OCI-M2 (cell line): ENCODE results near the gene S100A12.
"Not testable (repeated sequence)": the region's sequence is repeated elsewhere in the genome, so short reads cannot be mapped to it uniquely, and the experiment has no call there.

Experiments
- DNase-seq: peaks from one replicate; lab custom pipeline; 2025; ENCODE audit not compliant: unreplicated experiment; lab: John Stamatoyannopoulos, UW

The S100A12 gene

DNA sequence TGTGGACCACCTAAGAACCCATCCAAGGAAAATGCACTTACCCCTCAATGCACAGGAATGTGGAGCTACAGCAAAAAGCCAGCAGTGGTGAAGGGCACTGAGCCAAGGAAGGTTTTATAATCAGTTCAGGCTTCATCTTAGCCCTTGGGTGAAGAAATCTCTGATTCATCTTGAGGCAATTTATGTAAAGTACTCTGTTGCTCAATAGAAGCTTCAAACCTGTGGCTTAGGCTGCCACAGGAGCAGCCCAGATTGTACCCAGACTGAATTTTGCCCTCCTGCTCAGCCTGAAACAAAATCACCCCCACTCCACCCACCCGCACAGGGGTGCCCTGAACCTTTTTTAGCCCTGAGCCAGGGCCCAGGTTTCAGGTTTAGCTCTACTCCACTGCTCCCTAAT is at the start of gene S100A12:
S100A12 (minus strand) TSS at position 111 of the 400 bp plus-strand sequence. CDS start 1,029 bp downstream, outside the sequence.
- no peak for DNase-seq

DNA sequence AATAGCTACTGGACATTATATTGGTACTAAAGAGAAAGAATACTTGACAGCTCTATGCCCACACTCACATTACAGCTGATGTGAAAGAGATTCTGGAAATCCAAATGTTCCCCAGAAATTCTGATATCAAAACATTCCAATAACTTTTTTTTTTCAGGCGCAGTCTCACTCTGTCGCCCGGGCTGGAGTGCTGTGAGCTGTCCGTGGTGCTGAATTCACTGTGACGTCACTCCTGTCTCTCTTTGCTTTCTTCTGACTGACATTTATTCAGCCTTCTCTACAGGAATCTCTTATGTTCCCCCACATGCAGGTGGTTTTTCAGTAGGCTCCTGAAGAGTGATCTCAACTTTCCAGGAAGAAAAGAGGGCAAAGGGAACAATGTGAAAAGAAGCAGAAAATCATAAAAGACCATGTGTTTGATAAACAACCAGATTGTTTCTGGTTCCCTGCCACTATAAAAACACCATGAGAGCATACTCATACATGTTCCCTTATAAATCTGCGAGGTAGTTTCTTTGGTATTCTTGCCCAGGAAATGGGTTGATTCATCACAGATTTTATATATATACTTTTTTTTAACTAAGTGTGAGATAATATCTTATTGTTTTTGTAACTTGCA is 47.1 kb upstream of the S100A12 start:
- DNase-seq, result peak; percentile 2

DNA sequence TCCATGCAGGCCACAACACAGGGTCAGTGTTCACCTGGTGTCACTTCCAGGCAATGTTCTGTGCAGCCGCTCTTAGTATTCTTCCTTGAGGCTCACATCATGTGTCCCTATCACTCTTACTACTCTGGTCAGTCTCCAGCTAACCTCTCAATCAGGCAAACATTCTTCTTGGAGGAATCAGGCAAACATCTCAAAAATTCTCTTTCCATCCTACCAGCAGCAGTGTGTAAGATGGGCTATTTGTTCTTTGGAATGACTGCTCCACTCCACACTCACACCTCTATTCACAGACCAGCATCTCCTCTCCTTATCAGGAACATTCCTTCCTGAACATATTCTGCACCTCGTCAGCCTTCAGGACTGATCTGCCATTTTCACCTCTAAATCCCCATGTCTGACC is 44.9 kb upstream of the S100A12 start:
- DNase-seq, result no peak

DNA sequence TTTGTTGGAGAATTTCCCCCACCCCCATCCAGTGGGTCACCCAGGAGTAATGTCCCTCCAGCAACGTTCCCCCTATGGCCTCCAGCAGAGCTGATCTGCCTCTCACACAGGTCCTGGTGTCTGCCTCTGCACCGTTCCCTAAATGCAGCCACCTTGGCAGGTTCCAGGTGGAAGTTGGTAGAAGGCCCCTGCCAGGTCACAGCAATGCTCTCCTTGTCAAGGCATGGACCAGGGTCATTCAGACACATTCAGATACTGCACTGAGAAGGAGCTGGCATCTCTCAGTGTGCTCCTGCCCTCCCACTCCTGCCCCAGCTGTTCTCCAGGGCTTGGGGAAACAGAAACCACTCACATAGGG is 44.0 kb upstream of the S100A12 start:
- not testable (repeated sequence) for DNase-seq

DNA sequence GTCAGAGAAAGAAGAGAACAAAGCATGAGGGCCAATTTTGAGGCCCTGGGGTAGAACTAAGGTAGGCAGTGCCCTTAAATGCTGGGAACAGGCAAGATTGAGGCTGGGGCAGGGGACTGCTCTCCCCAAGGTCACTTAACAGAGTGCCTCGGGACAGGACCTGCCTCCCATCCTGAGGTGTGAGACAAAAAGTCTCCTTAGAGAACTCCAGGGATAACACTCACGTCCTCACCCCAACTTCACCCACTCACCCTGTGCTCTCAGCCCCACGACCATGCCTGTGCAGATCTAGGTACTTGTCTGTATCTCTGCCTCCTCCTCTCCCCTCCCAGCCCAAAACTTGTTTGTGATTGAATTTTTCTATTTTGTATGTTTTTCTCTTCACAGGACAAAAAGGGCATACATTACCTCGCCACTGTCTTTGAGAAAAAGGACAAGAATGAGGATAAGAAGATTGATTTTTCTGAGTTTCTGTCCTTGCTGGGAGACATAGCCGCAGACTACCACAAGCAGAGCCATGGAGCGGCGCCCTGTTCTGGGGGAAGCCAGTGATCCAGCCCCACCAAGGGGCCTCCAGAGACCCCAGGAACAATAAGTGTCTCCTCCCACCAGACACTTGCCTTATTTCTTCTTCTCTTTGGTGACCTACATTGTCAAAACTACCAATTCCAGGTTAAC is 43.5 kb upstream of the S100A12 start:
- DNase-seq, result not testable (repeated sequence)

DNA sequence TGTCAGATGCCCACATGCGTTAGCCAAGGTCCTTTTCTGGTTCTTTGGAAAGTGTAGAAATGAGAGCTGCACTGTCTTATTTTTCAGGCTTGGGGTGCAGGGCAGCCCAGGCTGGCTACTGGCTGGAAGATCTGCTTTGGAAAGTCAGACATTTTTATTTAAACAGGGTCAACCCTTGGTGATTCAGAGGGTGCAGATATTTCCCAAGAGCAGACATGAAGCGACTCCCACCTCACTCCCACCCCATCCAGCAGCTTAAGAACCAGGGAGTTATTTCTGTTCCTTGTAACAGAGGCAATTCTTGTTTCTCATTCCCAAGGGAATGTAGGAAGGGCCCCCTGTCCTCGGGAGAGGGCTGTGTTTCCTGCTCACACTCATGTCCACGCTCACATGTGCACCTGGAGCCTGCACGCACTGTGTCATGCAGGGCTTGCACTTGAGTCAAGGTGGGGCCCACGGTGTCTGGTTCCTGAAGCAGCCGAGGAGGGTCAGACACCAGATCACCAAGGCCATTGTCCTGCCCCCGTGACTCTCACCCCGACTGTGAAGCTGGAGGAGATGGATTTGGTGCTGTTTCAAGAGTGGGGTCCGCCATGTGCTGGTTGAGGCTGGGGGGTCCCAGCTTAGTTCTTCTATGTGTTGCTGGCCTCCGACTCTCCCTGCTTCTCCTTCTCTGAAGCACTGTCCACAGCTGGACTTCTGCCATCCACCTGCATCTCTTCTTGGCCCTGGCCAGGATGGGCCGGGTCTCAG is 41.9 kb upstream of the S100A12 start:
- DNase-seq, result no peak

DNA sequence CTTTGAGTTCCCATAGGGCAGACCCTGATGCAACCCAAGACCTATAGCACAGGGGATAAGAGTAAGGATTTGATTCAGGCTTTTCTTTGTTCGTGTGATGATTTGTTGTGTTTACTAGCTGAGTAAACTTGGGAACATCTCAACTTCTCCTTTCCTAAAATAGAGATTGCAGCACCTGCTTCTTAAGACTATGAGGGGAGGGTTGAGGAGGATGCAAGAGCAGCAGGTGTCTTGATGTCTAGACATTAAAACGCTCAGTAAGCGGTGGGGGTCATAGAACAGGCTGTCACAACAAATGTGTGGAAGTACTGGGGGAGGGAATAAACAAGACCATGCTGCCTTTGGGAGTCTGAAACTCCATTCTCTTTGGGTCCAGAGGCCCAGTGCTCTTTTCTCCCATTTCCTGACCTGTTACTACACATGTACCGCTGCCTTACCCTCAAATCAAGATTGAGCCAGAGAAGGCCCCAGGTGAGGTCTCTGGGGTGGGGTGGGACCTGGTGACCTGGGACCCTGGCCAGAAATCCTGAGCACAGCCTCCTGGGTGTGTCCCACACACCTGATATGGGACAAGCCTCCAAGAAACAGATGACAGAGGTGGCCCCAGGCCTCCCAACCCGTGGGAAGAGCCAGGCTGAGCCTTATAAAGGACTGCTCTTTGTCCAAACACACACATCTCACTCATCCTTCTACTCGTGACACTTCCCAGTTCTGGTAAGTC is 40.6 kb upstream of the S100A12 start, which contains the start of gene S100A7A:
S100A7A (plus strand) TSS at position 671 of the 721 bp plus-strand sequence. CDS start 1,563 bp downstream, outside the sequence.
- no peak for DNase-seq

DNA sequence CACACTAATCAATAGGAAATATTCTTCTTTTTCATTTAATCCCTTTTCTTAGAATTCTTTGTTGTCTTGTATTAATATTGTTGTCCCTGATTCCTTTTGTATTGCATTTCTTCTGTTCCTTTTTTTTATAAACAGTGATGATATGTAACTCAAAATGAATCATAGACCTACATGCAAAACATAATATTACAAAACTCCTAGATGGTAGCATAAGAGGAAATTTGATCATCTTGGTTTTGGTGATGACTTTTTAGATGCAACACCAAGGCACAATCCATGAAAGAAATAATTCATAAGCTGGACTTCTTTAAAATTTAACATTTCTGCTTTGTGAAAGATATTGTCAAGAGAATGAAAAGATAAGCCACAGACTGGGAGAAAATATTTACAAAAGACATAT is 38.5 kb upstream of the S100A12 start:
- not testable (repeated sequence) for DNase-seq

DNA sequence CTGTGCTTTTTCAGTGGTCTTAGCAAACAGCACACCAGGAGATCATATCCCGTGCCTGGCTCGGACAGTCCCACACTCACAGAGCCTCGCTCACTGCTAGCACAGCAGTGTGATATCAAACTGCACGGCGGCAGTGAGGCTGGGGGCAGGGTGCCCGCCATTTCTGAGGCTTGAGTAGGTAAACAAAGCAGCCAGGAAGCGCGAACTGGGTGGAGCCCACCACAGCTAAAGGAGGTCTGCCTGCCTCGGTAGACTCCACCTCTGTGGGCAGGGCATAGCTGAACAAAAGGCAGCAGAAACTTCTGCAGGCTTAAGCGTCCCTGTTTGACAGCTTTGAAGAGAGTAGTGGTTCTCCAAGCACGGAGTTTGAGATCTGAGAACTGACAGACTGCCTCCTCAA is 31.9 kb upstream of the S100A12 start:
- not testable (repeated sequence) for DNase-seq

DNA sequence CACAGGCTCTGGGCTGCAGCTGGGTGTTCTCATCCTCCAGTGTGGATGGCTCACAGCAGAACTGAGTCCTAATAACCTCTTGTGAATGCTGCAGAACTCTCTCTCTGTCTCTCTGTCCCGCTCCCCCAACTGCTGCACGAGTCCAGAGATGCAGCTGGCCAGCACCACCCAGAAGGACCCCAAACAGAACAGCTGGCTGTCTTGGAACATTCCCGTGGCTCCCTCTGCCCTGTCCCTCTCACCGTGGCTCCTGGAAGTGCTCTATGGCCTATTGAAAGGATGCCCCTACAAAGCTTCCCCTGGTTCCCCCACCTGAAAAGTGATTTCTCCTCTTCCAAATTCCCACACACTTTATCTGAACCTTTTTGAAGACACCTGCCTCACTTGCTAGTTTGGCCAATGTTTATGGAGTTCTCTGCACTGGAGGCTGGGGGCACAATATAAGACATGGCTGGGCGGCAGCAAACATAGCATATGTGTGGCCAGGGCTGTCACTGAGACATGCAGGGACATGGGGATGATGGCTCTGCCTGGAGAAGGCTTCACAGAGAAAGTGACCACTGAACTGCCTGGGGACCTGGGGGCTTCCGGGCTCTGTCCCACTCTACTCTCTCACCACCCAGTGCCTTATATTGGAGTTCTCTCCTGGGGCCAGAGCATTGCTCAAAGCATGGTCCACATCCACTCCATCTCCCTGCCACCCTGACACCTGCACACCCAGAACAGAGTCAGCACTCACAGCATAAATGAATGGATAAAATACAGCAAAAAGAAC is 30.6 kb upstream of the S100A12 start:
- DNase-seq, result not testable (repeated sequence)

DNA sequence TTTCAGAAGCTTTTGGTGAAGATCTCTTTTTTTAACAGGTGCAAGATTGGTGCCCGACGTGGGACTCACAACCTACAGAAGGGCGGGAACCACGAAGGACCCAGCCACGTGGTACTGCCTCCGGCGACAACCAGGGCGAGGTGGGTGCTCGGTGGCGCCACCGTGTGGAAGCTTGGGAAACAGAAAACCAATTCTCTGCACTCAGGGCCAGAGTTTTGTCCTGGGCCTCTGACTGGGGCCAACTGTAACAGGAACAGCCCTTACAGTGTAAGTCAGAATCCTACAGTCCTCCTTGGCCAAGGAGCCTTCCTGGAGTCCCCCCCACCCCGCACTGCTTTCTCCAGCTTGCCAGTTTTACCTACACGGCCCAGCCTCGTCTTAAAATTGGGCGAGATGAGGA is 29.3 kb upstream of the S100A12 start:
- no peak for DNase-seq

DNA sequence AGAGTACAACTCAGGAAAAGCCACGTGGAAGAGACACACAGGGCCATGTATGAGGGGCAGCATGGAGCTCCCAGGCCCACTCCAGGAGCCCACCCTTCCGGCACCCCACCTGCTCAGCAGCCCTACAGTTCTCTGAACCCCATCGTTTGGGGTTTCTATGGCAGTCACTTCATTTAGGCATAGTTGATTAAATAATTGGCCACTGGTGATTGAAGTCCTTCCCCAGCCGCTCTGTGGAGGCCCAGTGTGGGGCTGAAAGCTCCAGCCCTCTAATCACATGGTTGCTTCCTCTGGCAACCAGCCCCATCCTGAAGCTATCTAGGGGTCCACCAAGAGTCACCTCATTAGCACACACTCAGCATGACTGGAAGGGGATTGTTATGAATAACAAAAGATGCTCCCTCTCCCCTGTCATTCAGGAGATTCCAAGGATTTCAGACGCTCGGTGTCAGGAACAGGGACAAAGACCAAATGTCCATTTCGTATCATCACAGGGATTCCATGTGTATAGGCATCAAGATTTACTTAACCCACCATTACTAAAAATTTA is 28.7 kb upstream of the S100A12 start:
- DNase-seq, result no peak

DNA sequence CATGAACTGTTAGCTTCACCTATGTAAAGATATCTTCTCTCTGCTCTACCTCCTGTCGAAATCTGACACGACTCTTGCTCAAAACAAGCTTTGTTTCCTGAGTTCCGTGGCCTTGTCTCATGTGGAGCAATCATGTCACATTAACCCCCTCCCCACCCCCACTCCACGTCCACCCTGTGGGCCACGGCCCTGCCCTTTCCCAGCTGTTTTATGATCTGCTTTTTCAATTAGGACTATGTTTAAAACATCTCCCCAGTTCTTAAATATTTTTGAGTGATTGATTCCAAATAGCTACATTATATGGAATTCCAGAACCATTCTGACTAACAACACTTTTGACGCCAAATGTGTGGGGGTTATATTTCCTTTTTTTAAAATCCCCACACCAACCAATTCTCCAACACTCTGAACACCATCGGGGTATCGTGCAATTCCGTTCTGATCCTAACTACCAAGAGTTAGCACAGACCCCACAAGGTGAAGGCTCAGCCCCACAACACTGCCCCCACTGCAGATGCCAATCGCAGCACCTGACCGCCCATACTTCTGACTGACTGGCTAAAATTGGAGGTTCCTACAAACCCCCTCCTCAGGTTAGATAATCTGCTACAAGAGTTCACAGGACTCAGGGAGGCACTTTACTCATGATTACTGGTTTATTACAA is 28.1 kb upstream of the S100A12 start:
- DNase-seq, result no peak

DNA sequence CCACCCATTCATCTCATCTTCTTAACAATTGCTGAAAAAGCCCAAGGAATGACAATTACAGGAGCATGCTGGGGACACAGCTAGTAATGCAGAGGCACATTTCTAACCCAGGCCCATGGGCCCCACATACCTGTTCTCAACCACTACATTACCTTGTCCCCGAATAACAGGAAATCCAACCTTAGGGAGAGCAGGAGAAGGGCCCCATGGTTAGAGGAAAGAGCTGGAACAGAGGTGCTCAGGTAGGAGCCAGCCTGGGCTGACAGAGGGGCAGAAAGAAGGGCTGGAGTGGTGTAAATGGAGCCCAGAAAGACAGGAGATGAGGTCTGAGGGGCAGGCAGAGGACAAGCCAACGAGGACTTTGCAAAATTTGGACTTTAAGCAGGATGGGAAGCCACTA is 26.8 kb upstream of the S100A12 start:
- no peak for DNase-seq

DNA sequence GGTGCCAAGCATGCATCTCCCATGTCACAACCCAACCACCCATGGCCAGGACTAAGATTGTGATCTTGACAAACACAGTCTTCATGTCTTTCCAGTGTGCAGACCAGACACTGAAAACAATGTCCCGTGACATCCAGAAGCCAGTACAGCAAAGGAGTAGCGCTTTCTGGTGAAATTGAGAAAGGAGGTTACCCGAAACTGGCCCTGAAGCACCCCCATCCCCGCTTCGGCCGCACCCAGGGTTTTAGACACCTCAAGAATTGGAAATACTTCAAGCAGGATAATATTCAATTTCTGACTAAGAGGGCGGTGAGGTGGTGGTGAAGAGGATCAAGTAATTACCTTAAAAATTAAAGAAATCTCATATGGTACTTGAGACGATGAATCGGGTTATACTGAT is 26.0 kb upstream of the S100A12 start:
- DNase-seq, result no peak

DNA sequence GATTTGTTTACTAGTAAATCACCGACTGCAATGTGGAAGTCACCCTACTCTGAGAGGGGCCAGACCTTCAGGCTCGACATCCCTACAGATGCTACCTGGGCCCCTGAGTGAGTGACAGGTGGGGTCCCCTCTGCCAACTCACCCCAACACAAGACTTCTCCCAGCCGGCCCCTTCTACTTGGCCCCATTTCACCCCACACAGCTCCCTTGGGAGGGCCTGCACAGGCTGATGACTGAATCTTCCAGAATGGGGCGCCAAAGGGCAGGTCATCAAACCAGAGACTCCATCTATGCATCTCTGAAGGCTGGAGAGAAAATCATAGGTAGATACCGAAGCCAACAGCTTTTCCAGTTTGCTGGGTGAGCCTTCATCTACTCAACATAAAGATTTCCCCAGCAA is 24.8 kb upstream of the S100A12 start:
- DNase-seq, result no peak

DNA sequence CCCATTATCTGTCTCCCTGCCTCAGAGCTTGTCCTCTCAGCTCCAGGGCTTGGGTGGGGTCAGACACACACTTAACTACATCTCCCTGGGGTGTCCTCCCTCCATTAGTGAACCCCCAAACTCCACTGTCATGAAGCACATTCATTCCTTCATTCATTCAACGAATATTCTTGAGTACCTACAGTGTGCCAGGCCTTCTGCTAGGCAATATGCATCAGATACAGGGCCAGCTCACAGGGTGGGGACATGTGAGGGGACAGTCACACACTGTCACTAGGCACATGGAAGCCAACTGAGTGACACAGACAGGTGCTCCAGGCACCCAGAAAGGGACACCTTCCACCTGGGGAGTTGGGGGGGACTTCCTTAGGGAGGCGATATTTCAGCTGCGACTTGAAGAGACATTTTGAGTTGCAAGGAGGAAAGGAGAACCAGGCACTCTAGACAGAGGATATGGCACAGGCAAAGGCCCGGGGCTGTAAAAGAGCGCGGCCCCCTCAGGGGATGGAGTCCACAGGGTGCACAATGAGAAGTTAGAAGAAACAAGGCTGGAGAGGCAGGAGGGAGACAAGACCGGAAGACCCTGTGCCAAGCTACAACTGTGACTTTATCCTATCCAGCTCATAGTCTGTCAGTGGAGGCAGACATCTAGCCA is 24.1 kb upstream of the S100A12 start:
- no peak for DNase-seq

DNA sequence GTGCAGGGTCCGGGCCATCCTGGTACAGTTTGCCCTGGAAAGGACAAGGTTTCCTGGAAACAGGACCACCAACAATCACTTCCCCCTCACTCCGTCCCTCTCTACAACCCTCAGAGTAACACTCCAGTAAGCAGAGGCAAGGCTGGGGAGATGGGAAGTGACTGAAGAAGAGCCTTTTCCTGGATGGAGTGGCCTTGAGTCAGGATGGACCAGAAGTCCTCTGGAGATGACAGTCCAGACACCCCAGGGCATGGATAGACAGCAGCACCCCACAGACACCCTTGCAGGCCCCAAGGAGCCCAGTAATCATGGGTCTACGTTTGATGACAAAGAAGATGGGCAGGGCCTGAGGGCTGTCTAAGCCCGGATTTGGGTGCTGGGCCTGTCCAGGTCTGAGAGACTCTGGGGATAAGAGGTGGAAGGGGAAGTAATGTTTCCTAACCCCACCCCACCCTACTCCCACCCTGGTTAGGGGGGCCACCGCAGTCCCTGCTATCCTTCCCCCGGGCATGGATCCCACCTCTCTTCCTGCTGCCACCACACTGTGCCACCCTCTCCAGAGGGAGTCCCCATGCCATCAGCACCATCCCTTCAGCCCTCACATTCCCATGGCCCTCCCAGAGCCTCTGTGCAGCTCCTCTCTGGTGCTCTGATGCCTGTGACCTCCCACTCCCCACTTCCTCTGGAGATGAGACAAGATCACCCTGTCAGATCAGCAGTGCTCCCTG is 22.7 kb upstream of the S100A12 start:
- DNase-seq, result no peak
